ENCODE data around the gene ZNF620. TPM values are rescaled to one million over a fixed set of nuclear protein-coding genes. Genes with fewer than 3 reads are reported as not detected.

Gene ZNF620
- total RNA-seq, 4 donors from 2014 or later = 1.3 to 12.4 (median 5.9) TPM; not detected in 1

GRCh38 chr3:40468018-40468417, 37.8 kb upstream of the ZNF620 start:
- no peak overlapping the region for H3K4me3 ChIP-seq
- H3K9me3 ChIP-seq = no peaks in the 10 kb centered on the region
- no peaks in the 10 kb centered on the region for H3K27me3 ChIP-seq
- no peak overlapping the region for H3K27ac ChIP-seq
- TF ChIP-seq POLR2A (IDR thresholded peaks at IDR 0.05) (no peak), CTCF (IDR thresholded peaks at IDR 0.05) (no peak)
- no peaks in the 10 kb centered on the region for H3K4me1 ChIP-seq
- no peaks in the 10 kb centered on the region for H3K36me3 ChIP-seq
- intact Hi-C loops (cut with DNase I; ENCODE audit: low total_unique reads) = no loop called here
- no peak for DNase-seq

GRCh38 chr3:40470701-40471100, 35.1 kb upstream of the ZNF620 start:
- no peaks in the 10 kb centered on the region for H3K27me3 ChIP-seq
- no peak overlapping the region for H3K27ac ChIP-seq
- no peak for TF ChIP-seq CTCF (IDR thresholded peaks at IDR 0.05)
- TF ChIP-seq POLR2A (IDR thresholded peaks at IDR 0.05) = no peak
- H3K36me3 ChIP-seq = no peaks in the 10 kb centered on the region
- no peaks in the 10 kb centered on the region for H3K9me3 ChIP-seq
- H3K4me3 ChIP-seq = no peak overlapping the region
- H3K4me1 ChIP-seq = no peaks in the 10 kb centered on the region
- no peak for DNase-seq
- intact Hi-C loops (cut with DNase I; ENCODE audit: low total_unique reads) = no loop called here

- H3K4me3 ChIP-seq = peak within 1 kb of the TSS; percentile 67 to 93
- H3K27me3 ChIP-seq = no peaks in the 10 kb centered on the region
- no peaks in the 10 kb centered on the region for H3K36me3 ChIP-seq
- DNase-seq = peak; percentile 71 to 73
- H3K9me3 ChIP-seq = no peaks in the 10 kb centered on the region
- H3K27ac ChIP-seq = peak within 1 kb of the TSS; percentile 77 to 78
- no peaks in the 10 kb centered on the region for H3K4me1 ChIP-seq
- TF ChIP-seq CTCF (IDR thresholded peaks at IDR 0.05) = no peak
- TF ChIP-seq POLR2A (IDR thresholded peaks at IDR 0.05) = no peak
- intact Hi-C loops (cut with DNase I; ENCODE audit: low total_unique reads) = no loop called here
These were observed 29.1 kb upstream of the ZNF620 start, which contains the start of gene ZNF619 for GRCh38 chr3:40476478-40477470. Gene ZNF619, plus strand, starts transcription at chr3:40477122. Its CDS starts 858 bp downstream, at chr3:40477980.

- intact Hi-C loops (cut with DNase I; ENCODE audit: low total_unique reads) = no loop called here
- Histone ChIP-seq H3K36me3 (no peaks in the 10 kb centered on the region), H3K4me3 (peak overlapping the region; percentile 67 to 93), H3K4me1 (no peaks in the 10 kb centered on the region), H3K27ac (peak overlapping the region in 1 of 2 donors; percentile 78), H3K27me3 (no peaks in the 10 kb centered on the region), H3K9me3 (no peaks in the 10 kb centered on the region)
- TF ChIP-seq CTCF (IDR thresholded peaks at IDR 0.05) (no peak), POLR2A (IDR thresholded peaks at IDR 0.05) (no peak)
- DNase-seq = no peak
These were observed 28.2 kb upstream of the ZNF620 start for GRCh38 chr3:40477666-40478065.

- TF ChIP-seq CTCF (IDR thresholded peaks at IDR 0.05) (no peak), POLR2A (IDR thresholded peaks at IDR 0.05) (no peak)
- H3K4me1 ChIP-seq = no peaks in the 10 kb centered on the region
- DNase-seq = no peak
- H3K36me3 ChIP-seq = no peaks in the 10 kb centered on the region
- peaks cover 0 to 12% of the 10 kb centered on the region in 2 donors for H3K9me3 ChIP-seq
- H3K27ac ChIP-seq = no peak overlapping the region
- H3K4me3 ChIP-seq = no peak overlapping the region
- intact Hi-C loops (cut with DNase I; ENCODE audit: low total_unique reads) = no loop called here
- no peaks in the 10 kb centered on the region for H3K27me3 ChIP-seq
These were observed 18.7 kb upstream of the ZNF620 start for GRCh38 chr3:40487172-40487571.
